ENCODE measurements around the gene BRD7. TPM values are rescaled to one million over a fixed set of nuclear protein-coding genes. Genes with fewer than 3 reads are reported as not detected.

BRD7 gene
- total and polyA plus RNA-seq, 2 of the 13 experiments (the other 11 are each of a cell fraction or from before 2014, with no cell fraction given): 82.3 to 149 TPM

- TF ChIP-seq PATZ1 (CRISPR knock-in tag; IDR thresholded peaks at IDR 0.05) (no peak), ZFP41 (CRISPR knock-in tag; IDR thresholded peaks at IDR 0.05; ENCODE audit: borderline replicate concordance) (peak; percentile 63; the same call in 1 of the 2 replicates), MAX (IDR thresholded peaks at IDR 0.05) (peak; percentile 39; the same call in 1 of the 2 replicates), ZSCAN31 (CRISPR knock-in tag; IDR thresholded peaks at IDR 0.05; ENCODE audit: low read depth) (0 out of 2 replicates have a peak, but pooled peaks have one; percentile 18), PAF1 (CRISPR knock-in tag; IDR thresholded peaks at IDR 0.05) (0 out of 2 replicates have a peak, but pooled peaks have one; percentile 57), CENPT (CRISPR knock-in tag; IDR thresholded peaks at IDR 0.05; ENCODE audit: low read depth) (0 out of 2 replicates have a peak, but pooled peaks have one; percentile 41), SKI (IDR thresholded peaks at IDR 0.05; ENCODE audit: partially characterized antibody) (no peak), PHF21A (CRISPR knock-in tag; IDR thresholded peaks at IDR 0.05) (0 out of 2 replicates have a peak, but pooled peaks have one; percentile 7), ZNF251 (CRISPR knock-in tag; IDR thresholded peaks at IDR 0.05) (0 out of 2 replicates have a peak, but pooled peaks have one; percentile 58), ZNF83 (CRISPR knock-in tag; IDR thresholded peaks at IDR 0.05; ENCODE audit: borderline replicate concordance) (peak; percentile 93), ZNF660 (CRISPR knock-in tag; IDR thresholded peaks at IDR 0.05; ENCODE audit: borderline replicate concordance, low read depth) (0 out of 2 replicates have a peak, but pooled peaks have one; percentile 64), ZNF879 (CRISPR knock-in tag; IDR thresholded peaks at IDR 0.05) (no peak), HDAC2 (CRISPR knock-in tag; IDR thresholded peaks at IDR 0.05) (0 out of 2 replicates have a peak, but pooled peaks have one; percentile 8), ZNF138 (CRISPR knock-in tag; IDR thresholded peaks at IDR 0.05; ENCODE audit: low read depth) (0 out of 2 replicates have a peak, but pooled peaks have one; percentile 2), ZNF546 (CRISPR knock-in tag; conservative IDR thresholded peaks at IDR 0.05) (no peak), FOXA3 (CRISPR knock-in tag; IDR thresholded peaks at IDR 0.05) (no peak), POLR2G (IDR thresholded peaks at IDR 0.05; ENCODE audit: low read depth, low read length) (0 out of 2 replicates have a peak, but pooled peaks have one; percentile 37), PITX1 (CRISPR knock-in tag; IDR thresholded peaks at IDR 0.05) (peak; percentile 39; the same call in 1 of the 2 replicates), GLI4 (CRISPR knock-in tag; IDR thresholded peaks at IDR 0.05; ENCODE audit: borderline replicate concordance) (no peak), ZHX1 (CRISPR knock-in tag; IDR thresholded peaks at IDR 0.05; ENCODE audit: low read depth) (no peak), SMYD3 (CRISPR knock-in tag; IDR thresholded peaks at IDR 0.05) (no peak), ZNF709 (CRISPR knock-in tag; IDR thresholded peaks at IDR 0.05) (no peak), ZNF225 (CRISPR knock-in tag; IDR thresholded peaks at IDR 0.05) (peak; percentile 48; the same call in 1 of the 2 replicates), SP1 (IDR thresholded peaks at IDR 0.05) (no peak), SP1 (CRISPR knock-in tag; IDR thresholded peaks at IDR 0.05) (no peak)
Observed at GRCh38 chr16:50310308-50311133, 58.3 kb downstream of the BRD7 start (continued).

Measured in HepG2 (cell line).